ENCODE results near the gene RAD21L1.

RAD21L1 gene

GRCh38 chr20:1225783-1226654 lies at the start of gene RAD21L1:
TSS of gene RAD21L1 (plus strand) at chr20:1226044. CDS start at chr20:1228454, 2,410 bp downstream.
- peak; percentile 76 for DNase-seq (ENCODE audit: low spot score)

GRCh38 chr20:1177680-1178079 lies 48.2 kb upstream of the RAD21L1 start:
- no peak for DNase-seq (ENCODE audit: low spot score)

- DNase-seq (ENCODE audit: low spot score), result no peak
Measured at GRCh38 chr20:1178103-1178502, 47.7 kb upstream of the RAD21L1 start.

- DNase-seq (ENCODE audit: low spot score), result no peak
Measured at GRCh38 chr20:1178623-1179022, 47.2 kb upstream of the RAD21L1 start.

GRCh38 chr20:1180949-1181348 lies 44.9 kb upstream of the RAD21L1 start:
- no peak for DNase-seq (ENCODE audit: low spot score)

GRCh38 chr20:1182106-1182505 lies 43.7 kb upstream of the RAD21L1 start:
- no peak for DNase-seq (ENCODE audit: low spot score)

GRCh38 chr20:1183153-1183552 lies 42.7 kb upstream of the RAD21L1 start:
- DNase-seq (ENCODE audit: low spot score), result no peak

- no peak for DNase-seq (ENCODE audit: low spot score)
Measured at GRCh38 chr20:1184260-1184637, 41.6 kb upstream of the RAD21L1 start.

GRCh38 chr20:1184638-1185315 lies 41.1 kb upstream of the RAD21L1 start, which contains the start of gene TMEM74B:
TSS of gene TMEM74B (minus strand) at chr20:1184981. CDS start at chr20:1183801, 1,180 bp downstream.
- no peak for DNase-seq (ENCODE audit: low spot score)

- DNase-seq (ENCODE audit: low spot score), result peak; percentile 7
Measured at GRCh38 chr20:1185316-1185741, 40.5 kb upstream of the RAD21L1 start.

- peak; percentile 57 for DNase-seq (ENCODE audit: low spot score)
Measured at GRCh38 chr20:1185790-1186334, 40.0 kb upstream of the RAD21L1 start.

GRCh38 chr20:1186367-1186991 lies 39.4 kb upstream of the RAD21L1 start:
- DNase-seq (ENCODE audit: low spot score), result no peak

- no peak for DNase-seq (ENCODE audit: low spot score)
Measured at GRCh38 chr20:1187605-1188171, 38.2 kb upstream of the RAD21L1 start.

- DNase-seq (ENCODE audit: low spot score), result no peak
Measured at GRCh38 chr20:1188347-1188746, 37.5 kb upstream of the RAD21L1 start.

GRCh38 chr20:1189827-1190226 lies 36.0 kb upstream of the RAD21L1 start:
- DNase-seq (ENCODE audit: low spot score), result no peak

- DNase-seq (ENCODE audit: low spot score), result no peak
Measured at GRCh38 chr20:1190847-1191246, 35.0 kb upstream of the RAD21L1 start.

GRCh38 chr20:1191299-1191698 lies 34.5 kb upstream of the RAD21L1 start:
- DNase-seq (ENCODE audit: low spot score), result no peak

- no peak for DNase-seq (ENCODE audit: low spot score)
Measured at GRCh38 chr20:1195226-1195625, 30.6 kb upstream of the RAD21L1 start.

- DNase-seq (ENCODE audit: low spot score), result no peak
Measured at GRCh38 chr20:1196634-1197033, 29.2 kb upstream of the RAD21L1 start.

- no peak for DNase-seq (ENCODE audit: low spot score)
Measured at GRCh38 chr20:1197801-1198200, 28.0 kb upstream of the RAD21L1 start.

- no peak for DNase-seq (ENCODE audit: low spot score)
Measured at GRCh38 chr20:1198751-1199150, 27.1 kb upstream of the RAD21L1 start.

- DNase-seq (ENCODE audit: low spot score), result no peak
Measured at GRCh38 chr20:1199212-1199873, 26.5 kb upstream of the RAD21L1 start.

All from LoVo (cell line).